Measurements from ENCODE around the gene PRKCA.

The PRKCA gene

GRCh38 chr17:66574123-66574522 is 271.7 kb downstream of the PRKCA start:
- DNase-seq (ENCODE audit: low read depth in 2 of 2) = no peak

GRCh38 chr17:66576473-66576872 is 274.1 kb downstream of the PRKCA start:
- DNase-seq (ENCODE audit: low read depth in 2 of 2) = no peak

DNA sequence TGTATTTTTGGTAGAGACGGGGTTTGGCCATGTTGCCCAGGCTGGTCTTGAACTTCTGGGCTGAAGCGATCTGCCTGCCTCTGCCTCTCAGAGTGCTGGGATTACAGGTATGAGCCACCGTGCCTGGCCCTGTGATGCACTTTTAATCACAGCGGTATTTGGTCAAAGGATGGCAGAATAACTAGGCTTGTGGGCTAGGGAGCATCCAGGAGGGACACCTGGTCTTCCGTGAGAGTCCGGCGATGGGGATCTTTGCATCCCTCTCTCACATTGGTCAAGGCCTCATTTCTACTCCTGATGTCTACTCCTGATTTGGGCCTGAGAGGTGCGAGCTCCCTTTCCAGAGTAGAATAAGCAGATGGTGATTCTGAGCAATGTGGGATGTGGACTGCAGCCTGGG is 274.6 kb downstream of the PRKCA start:
- no peak for DNase-seq (ENCODE audit: low read depth in 2 of 2)

DNA sequence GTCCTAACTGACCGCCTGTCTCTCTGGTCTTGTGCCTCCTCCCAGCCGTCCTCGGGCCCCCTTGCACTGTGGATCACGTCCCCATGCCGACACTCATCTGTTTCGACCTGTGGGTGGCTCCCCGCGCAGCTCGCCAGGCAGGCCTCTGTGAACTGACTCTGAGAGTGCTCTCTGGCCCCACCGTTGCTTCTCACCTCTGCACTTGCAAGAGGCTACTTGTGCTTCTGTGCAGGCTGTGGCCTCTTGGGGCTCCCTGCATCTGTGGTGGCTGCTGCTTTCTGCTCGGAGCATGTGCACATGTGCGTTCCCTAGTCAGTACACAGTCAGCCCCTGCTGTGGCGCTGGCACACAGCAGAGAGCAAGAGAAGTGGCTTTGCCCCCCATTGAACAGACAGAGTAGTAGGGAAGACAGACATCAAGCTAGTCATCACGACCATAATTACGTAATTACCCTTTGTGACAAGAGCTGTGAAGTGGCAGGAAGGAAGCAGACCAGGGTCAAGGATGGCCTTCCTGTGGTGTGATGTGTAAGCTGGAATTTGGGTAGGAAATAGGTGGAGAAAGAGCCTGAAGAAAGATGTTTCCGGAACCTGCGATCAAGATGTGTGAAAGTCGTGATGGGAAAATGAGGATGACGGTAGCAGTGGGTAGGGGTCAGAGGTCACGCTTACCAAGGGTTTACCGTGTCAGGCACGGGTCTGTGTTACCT is 276.5 kb downstream of the PRKCA start:
- DNase-seq (ENCODE audit: low read depth in 2 of 2) = no peak

DNA sequence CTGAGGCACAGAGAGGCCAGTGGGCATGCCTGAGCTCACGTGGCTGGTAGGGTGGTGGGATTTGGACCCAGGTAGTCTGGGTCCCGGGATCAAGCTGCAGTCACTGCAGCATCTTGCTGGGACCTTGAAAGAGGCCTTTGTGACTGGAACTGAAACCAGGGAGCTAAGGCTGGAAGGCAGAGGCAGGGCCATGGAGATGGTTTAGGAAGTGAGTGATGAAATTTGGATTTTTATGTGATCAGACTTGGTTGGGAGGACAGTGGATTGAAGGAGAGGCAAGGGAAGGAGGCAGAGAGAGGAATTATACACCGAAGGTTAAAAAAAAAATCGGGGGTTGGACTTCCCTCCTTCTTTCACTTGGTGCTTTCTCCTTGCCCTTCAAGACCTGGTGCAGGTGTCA is 277.1 kb downstream of the PRKCA start:
- DNase-seq (ENCODE audit: low read depth in 2 of 2) = no peak

- DNase-seq (ENCODE audit: low read depth in 2 of 2) = no peak
Observed at GRCh38 chr17:66580184-66580955, 278.0 kb downstream of the PRKCA start.

GRCh38 chr17:66580956-66581391 is 278.6 kb downstream of the PRKCA start:
- DNase-seq (ENCODE audit: low read depth in 2 of 2) = no peak

DNA sequence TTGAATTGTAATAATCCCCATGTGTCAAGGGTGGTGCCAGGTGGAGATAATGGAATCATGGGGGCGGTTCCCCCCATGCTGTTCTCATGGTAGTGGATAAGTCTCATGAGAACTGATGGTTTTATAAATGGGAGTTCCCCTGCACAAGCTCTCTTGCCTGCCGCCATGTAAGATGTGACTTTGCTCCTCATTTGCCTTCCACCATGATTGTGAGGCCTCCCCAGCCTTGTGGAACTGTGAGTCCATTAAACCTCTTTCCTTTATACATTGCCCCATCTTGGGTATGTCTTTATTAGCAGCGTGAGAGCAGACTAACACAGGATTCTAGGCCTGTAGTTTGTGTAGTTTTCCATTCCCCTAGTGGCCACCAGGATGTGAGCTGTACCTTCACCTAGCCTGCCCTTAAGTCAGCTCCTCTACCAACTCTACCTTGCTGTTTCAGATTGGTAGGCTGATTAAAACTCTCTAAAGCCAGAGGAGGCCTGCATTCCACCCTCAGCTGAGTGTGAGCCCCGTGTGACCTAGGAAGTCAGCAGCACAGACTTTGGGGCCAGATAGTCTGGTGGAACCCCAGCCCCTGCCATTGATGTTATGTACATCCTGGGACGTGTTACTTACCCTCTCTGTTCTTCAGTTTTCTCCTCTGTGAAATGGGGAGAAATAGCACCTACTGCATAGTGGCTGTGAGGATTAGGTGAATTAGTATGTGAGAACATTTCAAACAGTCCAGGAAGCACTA is 280.1 kb downstream of the PRKCA start:
- DNase-seq (ENCODE audit: low read depth in 2 of 2) = no peak

- DNase-seq (ENCODE audit: low read depth in 2 of 2) = no peak
Observed at GRCh38 chr17:66583112-66583748, 280.8 kb downstream of the PRKCA start.

- no peak for DNase-seq (ENCODE audit: low read depth in 2 of 2)
Observed at GRCh38 chr17:66584927-66585326, 282.5 kb downstream of the PRKCA start.

DNA sequence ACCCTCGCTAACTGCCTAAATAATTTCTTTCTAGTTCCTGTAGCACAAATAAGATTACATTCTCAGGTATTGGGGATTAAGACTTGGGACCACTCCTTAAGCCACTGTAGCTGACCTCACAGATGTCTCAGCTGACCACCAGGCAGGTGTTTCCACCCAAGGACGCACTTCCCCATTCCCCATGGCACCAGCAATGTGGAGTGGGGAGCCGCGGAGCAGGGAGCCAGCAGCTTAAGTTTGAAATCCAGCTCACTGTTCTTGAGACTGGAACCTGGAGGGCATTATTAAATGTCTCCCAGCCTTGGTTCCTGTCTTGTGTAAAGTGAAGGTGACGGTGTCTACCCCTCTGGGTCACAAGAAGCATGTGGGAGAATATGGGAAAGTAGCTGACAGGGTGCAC is 283.1 kb downstream of the PRKCA start:
- no peak for DNase-seq (ENCODE audit: low read depth in 2 of 2)

DNA sequence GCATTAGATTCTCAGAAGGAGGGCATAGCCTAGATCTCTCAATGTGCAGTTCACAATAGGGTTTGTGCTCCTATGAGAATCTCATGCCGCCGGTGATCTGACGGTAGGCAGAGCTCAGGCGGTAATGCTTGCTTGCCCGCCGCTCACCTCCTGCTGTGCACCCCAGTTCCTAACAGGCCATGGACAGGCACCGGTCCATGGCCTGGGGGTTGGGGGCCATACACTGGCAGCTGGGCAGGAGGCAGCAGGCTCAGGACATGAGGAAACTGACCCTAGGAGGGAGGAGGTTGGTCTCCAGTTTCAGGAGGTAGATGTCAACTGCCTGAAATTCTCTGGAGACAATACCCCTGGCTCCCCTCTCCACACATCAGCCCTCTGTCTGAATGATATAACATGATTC is 287.5 kb downstream of the PRKCA start:
- no peak for DNase-seq (ENCODE audit: low read depth in 2 of 2)

GRCh38 chr17:66593116-66593515 is 290.7 kb downstream of the PRKCA start:
- no peak for DNase-seq (ENCODE audit: low read depth in 2 of 2)

DNA sequence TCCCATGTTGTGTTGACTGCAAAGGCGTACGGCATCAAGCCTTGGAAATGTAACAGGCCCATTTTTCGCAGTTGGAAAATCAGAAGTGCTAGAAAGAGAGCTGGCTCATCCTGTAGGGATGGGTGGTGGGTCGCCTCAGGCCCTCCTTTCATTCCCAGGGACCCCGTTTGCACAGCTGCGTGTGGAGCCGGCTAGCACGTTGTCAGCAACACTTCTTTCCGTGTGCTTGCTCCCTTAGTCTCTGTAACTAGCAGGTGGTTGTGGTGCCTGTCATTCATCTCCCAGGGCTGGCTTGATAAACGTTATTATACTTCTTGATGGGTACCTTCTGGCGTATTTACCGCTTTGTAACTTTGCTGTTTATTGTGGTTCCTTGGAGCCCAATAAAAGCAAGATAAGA is 293.5 kb downstream of the PRKCA start:
- DNase-seq (ENCODE audit: low read depth in 2 of 2) = no peak

DNA sequence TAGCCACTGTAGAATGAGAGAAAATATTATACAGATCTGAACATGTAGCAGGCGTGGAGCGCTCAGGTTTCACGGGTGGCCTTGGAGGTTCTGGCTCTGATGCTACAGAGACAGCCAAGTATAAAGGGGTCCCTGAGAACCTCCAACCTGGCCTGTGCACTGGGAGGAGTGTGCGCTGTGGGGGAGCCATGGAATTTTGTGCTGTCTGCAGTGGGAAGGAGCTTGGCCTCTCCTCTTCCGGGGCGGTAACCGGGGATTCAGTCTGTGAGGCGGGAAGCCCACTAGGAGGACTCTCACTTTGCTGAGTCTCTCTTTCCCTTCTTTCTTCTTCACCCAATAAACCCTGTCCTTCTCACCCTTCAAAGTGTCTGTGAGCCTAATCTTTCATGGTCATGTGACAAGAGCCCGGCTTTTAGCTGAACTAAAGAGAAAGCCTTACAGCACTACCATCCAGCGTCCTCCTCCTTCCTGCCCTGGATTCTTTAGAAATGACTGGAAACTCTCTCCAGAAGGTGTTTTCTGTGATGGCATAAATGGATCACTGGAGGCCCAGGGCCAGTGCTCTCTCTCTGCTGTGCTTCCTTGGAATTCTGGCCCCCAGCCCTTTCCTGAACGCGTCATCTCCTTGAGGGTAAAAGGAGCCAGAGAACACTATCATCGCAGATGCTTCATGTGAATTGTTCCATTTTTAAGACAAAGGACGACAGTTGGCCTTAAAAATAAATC is 300.4 kb downstream of the PRKCA start:
- no peak for DNase-seq (ENCODE audit: low read depth in 2 of 2)

DNA sequence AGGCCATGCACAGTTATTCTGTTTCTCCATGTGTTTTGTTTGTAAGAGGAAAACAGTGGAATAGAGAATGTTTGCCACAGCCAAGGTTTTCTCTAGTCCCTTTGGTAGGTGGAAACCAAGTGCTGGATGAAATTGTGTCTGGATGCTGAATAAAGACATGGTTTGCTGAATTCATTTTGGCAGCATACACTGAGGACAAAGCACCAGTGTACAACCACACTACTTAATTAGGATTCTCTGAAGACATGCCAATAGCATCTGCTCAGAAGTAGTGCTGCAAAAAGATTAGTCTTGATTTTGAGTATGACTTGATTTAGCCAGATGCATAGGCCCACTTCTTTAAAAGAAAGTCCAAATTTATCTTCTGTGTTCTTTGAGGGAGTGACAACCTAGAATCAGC is 302.0 kb downstream of the PRKCA start:
- DNase-seq (ENCODE audit: low read depth in 2 of 2) = no peak

DNA sequence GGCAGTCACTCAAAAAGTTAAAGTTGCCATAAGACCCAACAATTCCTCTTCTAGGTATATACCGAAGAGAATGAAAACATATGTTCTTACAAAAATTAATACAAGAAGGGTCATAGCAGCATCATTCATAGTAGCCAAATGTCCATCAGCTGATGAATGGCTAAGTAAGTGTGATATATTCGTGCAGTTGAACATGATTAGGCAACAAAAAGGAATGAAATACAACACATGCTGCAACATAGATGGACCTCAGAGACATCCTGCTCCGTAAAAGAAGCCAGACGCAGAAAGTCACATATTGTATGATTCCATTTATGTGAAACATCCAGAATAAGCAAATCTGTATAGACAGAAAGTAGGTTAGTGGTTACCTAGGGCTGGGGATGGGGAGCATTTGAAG is 303.1 kb downstream of the PRKCA start:
- peak in 1 of 2 experiments; percentile 28 for DNase-seq (ENCODE audit: low read depth in 2 of 2)

- DNase-seq (ENCODE audit: low read depth in 2 of 2) = no peak
Observed at GRCh38 chr17:66610361-66611133, 308.1 kb downstream of the PRKCA start.

DNA sequence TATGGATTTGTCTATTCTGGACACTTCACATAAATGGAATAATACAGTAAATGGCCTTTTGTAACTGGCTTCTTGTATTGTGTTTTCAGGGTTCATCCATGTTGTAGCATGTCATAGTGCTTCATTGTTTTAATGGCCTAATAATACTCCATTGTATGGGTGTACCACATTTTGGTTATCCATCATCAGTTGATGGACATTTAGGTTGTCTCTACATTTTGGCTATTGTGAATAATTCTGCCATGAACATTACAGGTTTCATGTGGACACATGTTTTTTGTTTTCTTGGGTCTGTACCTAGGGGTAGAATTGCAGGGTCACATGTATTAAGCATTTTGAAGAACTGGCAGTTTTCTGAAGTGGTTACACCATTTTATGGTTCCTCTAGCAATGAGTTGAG is 309.0 kb downstream of the PRKCA start:
- DNase-seq (ENCODE audit: low read depth in 2 of 2) = no peak

DNA sequence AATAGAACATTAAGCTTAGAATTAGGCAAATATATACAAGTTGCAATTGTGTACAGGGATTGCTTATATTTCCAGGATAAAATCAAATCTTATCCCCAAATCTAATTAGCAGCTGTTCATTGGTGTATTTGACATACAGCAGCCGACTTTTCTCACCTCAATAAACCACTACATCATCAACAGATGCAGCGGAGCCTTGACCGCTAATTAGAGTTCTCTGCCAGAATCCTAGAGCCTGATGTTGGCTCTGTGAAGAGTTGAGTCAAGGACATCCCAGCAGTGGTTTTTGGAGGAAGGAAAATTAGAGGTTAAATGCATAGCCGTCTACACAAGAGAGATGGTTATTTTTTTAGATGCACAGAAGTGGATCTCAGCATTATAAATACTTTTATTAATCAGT is 310.6 kb downstream of the PRKCA start:
- no peak for DNase-seq (ENCODE audit: low read depth in 2 of 2)

- DNase-seq (ENCODE audit: low read depth in 2 of 2) = no peak
Observed at GRCh38 chr17:66614469-66614868, 312.1 kb downstream of the PRKCA start.

Measured in fibroblast of skin of left biceps (primary cell).